Epithelial cell of prostate (primary cell): ENCODE results near the gene AVEN.
"Not testable (repeated sequence)": the region's sequence is repeated elsewhere in the genome, so short reads cannot be mapped to it uniquely, and the experiment has no call there.

ENCODE experiments used
- DNase-seq: peaks from one replicate; pipeline ENCODE4 v3.0.0-alpha.2; 2011; ENCODE audit warnings: low read depth, low spot score
- H3K27ac ChIP-seq: fragments of 450-650 bp; 2 replicates; pipeline ENCODE4 v1.5.1; 2017; ENCODE audit warnings: mild to moderate bottlenecking

The AVEN gene

DNA sequence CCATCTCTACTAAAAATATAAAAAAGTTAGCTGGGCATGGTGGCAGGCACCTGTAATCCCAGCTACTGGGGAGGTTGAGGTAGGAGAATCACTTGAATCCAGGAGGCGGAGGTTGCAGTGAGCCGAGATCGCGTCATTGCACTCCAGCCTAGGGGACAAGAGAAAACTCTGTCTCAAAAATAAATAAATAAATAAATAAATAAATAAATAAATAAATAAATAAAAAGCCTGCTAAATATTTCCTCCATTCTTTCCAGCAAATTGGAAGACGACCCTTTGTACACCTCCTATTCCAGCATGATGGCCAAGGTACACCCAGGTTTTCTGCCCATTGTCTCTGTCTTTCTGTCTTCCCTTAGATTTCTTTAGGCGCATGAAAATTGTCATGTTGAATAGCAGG lies 219.5 kb downstream of the AVEN start:
- not testable (repeated sequence) for H3K27ac ChIP-seq, DNase-seq
